Skeletal muscle satellite cell (primary cell): ENCODE data around the gene BRICD5.

ENCODE experiments used
- H3K27me3 ChIP-seq: 2 replicates; pipeline ENCODE4 v1.7.0; 2013; ENCODE audit warnings: low read length; ENCODE audit not compliant: control insufficient read depth, insufficient read depth
- H3K36me3 ChIP-seq: 2 replicates; pipeline ENCODE4 v1.7.0; 2013; ENCODE audit warnings: mild to moderate bottlenecking, control low read depth, low read length; ENCODE audit not compliant: insufficient read depth
- H3K4me1 ChIP-seq: 2 replicates; pipeline ENCODE4 v1.7.0; 2013; ENCODE audit warnings: low read length; ENCODE audit not compliant: control insufficient read depth, insufficient read depth
- H3K4me2 ChIP-seq: 2 replicates; pipeline ENCODE4 v1.7.0; 2013; ENCODE audit warnings: mild to moderate bottlenecking, low read length
- H3K4me3 ChIP-seq: 2 replicates; pipeline ENCODE4 v1.7.0; 2013; ENCODE audit warnings: low read length
- H3K9ac ChIP-seq: 2 replicates; pipeline ENCODE4 v1.7.0; 2013; ENCODE audit warnings: mild to moderate bottlenecking, low read depth, low read length, moderate library complexity
- H3K9me3 ChIP-seq: replicated peaks from 2 replicates; pipeline ENCODE4 v1.7.0; 2013; ENCODE audit warnings: mild to moderate bottlenecking, control low read depth, low read length

BRICD5 gene

DNA sequence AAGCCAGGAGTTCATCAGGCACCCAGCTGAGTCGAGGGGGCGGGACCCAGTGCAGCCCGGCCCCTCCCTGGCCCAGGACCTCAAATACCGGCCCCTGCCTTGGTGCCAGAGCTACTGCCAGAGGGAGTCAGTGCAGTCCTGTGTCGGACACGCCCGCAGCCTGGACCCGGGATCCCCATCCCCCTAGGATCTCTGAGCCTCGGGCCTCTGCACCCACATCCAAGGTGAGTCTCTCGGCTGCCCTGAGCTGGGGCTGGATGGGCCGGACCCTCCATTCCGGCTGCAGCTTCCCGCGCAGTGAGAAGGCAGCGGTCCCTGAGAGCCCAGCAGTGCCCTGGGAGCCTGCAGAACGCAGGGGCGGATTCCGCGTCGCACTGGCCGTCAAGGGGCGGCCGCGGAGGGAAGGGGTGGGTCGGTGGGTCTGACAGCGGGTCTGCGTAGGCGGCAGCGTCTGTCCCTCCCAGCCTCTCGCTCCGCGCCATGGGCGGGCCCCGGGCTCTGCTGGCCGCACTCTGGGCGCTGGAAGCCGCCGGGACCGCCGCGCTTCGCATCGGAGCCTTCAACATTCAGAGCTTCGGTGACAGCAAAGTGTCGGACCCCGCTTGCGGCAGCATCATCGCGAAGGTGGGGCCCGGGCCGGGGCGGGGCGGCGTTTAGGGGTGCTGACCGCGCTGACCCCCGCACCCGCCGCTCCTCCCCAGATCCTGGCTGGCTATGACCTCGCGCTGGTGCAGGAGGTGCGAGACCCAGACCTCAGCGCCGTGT, 25.9 kb upstream of the BRICD5 start, which contains the start of gene DNASE1L2:
TSS of gene DNASE1L2 (plus strand) at position 108 of the 765 bp plus-strand sequence. CDS start at position 481, 373 bp downstream.
- no peak within 1 kb of the TSS for H3K4me3 ChIP-seq
- H3K27me3 ChIP-seq = no peaks in the 10 kb centered on the region
- H3K36me3 ChIP-seq = peaks cover 53% of the 10 kb centered on the region
- H3K9ac ChIP-seq = no peak within 1 kb of the TSS
- peak within 1 kb of the TSS; percentile 23 for H3K4me2 ChIP-seq
- peaks cover 27% of the 10 kb centered on the region for H3K4me1 ChIP-seq
- no peaks in the 10 kb centered on the region for H3K9me3 ChIP-seq

DNA sequence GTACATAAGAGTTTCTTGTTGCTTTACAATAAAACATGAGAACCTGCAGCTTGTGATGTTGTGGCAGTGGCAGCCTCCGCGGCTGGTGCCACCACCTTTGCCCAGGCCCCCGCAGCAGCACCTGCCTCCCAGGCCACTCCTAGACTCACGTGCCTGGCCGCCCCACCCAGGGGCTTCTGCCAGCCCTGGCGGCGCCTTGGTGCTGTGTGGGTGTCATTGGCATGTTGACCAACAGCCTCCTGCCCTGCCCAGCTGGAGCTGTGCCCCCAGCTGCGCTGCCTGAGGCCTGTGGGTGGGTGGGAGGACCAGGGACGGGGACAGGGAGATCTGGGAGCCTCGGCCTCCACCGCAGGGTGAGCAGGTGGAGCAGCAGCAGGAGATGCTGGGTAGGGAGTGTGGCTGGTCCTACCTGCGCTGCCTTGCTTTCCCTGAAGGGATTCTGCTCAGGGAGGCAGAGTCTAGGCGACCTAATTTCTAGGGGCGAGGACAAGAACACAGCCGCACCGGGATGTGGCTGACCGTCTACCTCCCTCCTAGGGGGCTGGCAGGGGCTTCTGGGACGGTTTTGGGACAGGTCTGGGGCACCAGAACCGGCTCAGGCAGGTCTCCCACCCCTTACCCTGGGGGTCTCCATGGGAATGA, 25.2 kb upstream of the BRICD5 start:
- H3K36me3 ChIP-seq = peaks cover 54% of the 10 kb centered on the region
- H3K4me2 ChIP-seq = peak overlapping the region; percentile 7
- H3K9me3 ChIP-seq = no peaks in the 10 kb centered on the region
- H3K9ac ChIP-seq = no peak overlapping the region
- no peak overlapping the region for H3K4me3 ChIP-seq
- H3K27me3 ChIP-seq = no peaks in the 10 kb centered on the region
- peaks cover 33% of the 10 kb centered on the region for H3K4me1 ChIP-seq

DNA sequence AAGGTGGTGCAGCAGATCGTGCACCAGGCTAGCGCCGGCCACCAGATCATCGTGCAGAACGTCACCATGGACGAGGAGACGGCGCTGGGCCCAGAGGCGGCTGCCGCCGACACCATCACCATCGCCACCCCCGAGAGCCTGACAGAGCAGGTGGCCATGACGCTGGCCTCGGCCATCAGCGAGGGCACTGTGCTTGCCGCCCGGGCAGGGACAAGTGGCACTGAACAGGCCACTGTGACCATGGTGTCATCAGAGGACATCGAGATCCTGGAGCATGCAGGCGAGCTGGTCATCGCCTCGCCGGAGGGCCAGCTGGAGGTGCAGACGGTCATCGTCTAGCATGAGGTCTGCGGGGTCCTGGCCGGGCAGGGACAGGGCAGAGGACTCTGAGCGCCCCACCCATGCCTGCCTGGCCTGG, 24.6 kb upstream of the BRICD5 start:
- H3K4me2 ChIP-seq = no peak overlapping the region
- H3K36me3 ChIP-seq = peaks cover 59% of the 10 kb centered on the region
- peaks cover 37% of the 10 kb centered on the region for H3K4me1 ChIP-seq

DNA sequence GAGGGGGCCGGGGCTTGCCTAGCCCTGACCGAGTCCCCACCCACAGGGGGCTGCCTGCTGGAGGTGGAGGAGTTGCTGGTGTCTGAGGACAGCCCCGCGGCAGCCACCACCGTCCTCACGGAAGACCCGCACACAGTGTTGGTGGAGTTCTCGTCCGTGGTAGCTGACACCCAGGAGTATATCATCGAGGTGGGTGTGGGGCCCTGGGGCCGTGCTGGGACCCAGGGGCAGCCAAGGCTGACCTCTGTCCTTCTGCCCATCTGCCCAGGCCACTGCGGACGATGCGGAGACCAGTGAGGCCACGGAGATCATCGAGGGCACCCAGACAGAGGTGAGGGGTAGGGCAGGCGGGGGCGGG, 24.1 kb upstream of the BRICD5 start:
- Histone ChIP-seq H3K36me3 (peaks cover 62% of the 10 kb centered on the region), H3K27me3 (no peaks in the 10 kb centered on the region), H3K9ac (no peak overlapping the region), H3K4me2 (no peak overlapping the region), H3K4me1 (peaks cover 37% of the 10 kb centered on the region), H3K4me3 (no peak overlapping the region), H3K9me3 (no peaks in the 10 kb centered on the region)

More for the DNA sequence above, 24.6 kb upstream of the BRICD5 start:
- Histone ChIP-seq H3K4me3 (no peak overlapping the region), H3K9me3 (no peaks in the 10 kb centered on the region), H3K27me3 (no peaks in the 10 kb centered on the region), H3K9ac (no peak overlapping the region)

DNA sequence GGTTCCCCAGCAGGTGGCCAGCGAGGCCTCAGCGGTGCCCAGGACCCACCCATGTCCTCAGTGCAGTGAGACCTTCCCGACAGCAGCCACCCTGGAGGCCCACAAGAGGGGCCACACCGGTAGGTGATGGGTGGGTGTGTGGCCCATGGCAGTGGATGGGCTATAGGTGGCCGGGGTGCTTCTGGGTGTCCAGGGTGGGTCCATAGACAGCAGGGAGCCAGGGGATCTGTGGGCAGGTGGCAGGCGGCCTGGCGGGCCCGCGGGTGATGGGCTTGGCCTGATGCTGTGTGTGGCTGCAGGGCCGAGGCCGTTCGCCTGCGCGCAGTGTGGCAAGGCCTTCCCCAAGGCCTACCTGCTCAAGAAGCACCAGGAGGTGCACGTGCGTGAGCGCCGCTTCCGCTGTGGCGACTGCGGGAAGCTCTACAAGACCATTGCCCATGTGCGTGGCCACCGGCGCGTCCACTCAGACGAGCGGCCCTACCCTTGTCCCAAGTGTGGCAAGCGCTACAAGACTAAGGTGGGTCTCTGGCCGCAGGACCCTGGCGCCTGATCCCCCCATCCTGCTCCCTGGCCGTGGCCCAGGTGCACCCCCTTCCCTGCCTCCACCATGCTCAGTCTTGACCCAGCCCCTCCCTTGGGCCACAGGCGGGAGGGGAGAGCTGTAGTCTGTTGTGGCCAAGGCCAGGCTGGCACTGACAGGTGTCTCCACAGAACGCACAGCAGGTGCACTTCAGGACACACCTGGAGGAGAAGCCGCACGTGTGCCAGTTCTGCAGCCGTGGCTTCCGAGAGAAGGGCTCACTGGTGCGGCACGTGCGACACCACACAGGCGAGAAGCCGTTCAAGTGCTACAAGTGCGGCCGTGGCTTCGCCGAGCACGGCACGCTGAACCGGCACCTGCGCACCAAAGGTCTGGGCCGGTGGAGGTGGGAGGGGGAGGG, 23.5 kb upstream of the BRICD5 start:
- Histone ChIP-seq H3K36me3 (peaks cover 66% of the 10 kb centered on the region), H3K9ac (no peak overlapping the region), H3K4me3 (no peak overlapping the region), H3K4me1 (peaks cover 36% of the 10 kb centered on the region), H3K27me3 (no peaks in the 10 kb centered on the region), H3K4me2 (no peak overlapping the region), H3K9me3 (no peaks in the 10 kb centered on the region)

DNA sequence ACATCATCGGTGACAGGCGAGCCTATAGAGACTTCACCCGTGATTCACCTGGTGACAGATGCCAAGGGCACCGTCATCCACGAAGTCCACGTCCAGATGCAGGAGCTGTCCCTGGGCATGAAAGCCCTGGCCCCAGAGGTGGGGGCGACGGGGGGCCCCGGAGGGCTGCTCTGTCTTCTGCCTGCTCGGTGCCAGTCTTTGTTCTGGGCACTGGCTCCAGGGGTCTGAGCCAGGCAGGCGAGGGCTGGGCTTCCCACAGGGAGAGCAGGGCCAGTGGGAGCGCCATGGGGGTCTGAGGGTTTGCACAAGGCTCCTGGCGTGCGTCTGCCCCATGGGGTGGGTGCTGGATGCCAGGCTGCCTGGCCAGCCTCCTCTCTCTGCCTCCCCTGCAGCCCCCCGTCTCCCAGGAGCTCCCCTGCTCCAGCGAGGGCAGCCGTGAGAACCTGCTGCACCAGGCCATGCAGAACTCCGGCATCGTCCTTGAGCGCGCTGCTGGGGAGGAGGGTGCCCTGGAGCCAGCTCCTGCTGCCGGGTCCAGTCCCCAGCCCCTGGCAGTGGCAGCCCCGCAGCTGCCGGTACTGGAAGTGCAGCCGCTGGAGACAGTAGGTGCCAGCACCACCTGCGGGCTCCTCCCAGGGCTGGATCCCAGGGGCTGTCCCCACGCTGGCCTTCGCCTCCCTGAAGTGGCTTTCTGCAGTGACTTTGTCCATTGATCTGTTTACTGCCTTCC, 22.5 kb upstream of the BRICD5 start:
- Histone ChIP-seq H3K9ac (no peak overlapping the region), H3K4me2 (no peak overlapping the region), H3K9me3 (no peaks in the 10 kb centered on the region), H3K36me3 (peaks cover 65% of the 10 kb centered on the region), H3K27me3 (no peaks in the 10 kb centered on the region), H3K4me1 (peaks cover 35% of the 10 kb centered on the region), H3K4me3 (no peak overlapping the region)

DNA sequence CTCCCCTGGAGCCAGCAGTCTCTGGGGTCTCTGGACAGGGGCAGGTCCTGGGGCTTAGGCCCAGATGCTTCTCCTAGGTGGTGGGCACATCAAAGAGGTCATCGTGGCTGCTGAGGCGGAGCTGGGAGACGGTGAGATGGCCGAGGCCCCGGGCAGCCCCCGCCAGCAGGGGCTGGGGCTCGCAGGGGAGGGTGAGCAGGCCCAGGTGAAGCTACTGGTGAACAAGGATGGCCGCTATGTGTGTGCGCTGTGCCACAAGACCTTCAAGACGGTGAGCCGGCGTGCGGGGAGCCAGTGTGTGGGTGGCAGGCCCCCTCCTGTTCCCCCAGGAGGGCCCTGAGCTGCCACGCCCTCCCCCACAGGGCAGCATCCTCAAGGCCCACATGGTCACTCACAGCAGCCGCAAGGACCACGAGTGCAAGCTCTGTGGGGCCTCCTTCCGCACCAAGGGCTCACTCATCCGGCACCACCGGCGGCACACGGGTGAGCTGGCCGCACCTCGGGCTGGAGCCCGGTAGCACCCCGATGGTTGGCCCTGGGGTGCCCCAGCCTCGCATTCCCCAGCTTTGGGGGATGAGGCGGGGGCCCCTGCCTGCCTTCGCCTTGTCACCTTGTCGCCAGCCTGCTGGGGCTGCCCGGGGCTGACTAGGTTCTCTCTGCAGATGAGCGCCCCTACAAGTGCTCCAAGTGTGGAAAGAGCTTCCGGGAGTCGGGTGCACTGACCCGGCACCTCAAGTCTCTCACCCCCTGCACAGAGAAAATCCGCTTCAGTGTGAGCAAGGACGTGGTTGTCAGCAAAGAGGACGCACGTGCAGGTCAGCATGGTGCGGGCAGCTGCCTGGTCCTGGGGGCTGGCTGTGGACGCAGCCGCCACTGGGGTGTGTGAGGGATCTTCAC, 21.7 kb upstream of the BRICD5 start:
- Histone ChIP-seq H3K9me3 (no peaks in the 10 kb centered on the region), H3K27me3 (no peaks in the 10 kb centered on the region), H3K4me1 (peaks cover 35% of the 10 kb centered on the region), H3K36me3 (peaks cover 65% of the 10 kb centered on the region), H3K4me3 (no peak overlapping the region), H3K4me2 (no peak overlapping the region), H3K9ac (no peak overlapping the region)

DNA sequence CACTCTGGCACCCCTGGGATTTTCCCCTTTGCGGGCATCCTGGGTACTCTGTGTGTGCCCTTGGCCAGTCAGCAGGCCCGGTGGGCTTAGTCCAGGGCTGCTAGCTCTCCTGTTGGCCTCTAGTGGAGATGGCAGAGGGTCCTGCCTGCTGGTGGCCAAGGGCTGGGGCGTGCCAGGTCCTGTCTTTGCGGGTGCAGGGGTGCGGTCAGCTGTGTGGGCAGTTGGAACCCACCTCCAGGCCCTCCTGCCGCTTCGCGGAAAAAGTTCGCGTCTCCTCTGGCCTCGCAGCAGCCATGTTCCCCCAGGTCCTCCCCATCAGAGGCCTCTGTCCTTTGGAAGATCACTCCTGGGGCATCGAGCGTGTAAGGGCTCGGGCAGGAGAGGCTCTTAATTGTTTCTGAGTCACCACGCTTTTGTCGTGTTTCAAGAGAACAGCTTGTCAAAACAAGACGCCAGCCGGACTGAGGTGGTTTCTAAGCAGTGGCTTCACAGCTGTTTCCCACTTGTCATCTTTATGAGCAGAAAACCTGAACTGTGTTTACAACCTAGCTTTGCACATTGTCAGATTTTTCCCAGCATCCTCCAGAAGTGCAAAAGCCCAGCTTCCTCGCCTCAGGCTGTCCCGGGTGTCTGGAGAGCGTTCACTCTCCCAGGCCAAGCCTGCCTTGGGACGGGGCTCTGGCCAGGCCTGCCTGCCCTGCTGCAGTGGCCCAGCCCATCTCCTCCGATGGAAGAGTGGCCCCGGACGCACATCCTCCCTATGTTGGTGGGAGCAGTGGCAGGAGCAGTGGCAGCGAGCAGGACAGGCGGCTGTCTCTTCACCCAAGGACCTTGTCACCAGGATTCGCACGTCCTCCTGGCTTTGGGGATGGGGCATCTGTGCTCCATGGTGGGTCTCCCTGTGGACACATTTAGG, 20.6 kb upstream of the BRICD5 start:
- Histone ChIP-seq H3K4me1 (peaks cover 33% of the 10 kb centered on the region), H3K9me3 (no peaks in the 10 kb centered on the region), H3K27me3 (no peaks in the 10 kb centered on the region), H3K36me3 (peaks cover 65% of the 10 kb centered on the region), H3K4me2 (no peak overlapping the region), H3K4me3 (no peak overlapping the region), H3K9ac (peak overlapping the region; percentile 52)

DNA sequence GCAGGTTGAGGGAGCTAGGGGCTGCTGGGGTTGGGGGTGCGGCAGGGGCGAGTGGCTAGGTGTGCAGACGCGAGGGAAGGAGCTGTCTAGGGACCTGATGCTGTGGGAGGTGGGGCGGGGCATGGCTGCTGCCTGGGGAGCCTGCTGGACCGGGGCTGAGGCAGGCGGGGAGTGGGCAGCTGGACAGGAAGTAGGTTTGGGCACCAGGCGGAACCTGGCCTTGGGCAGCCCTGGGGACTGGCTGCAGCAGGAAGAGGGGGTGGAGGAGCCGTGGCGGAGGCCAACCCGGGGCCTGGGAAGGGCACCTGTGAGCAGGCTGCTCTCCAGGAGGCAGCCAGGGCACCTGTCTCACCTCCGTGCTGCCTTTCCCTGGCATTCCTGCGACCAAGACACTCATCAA, 19.7 kb upstream of the BRICD5 start:
- no peaks in the 10 kb centered on the region for H3K9me3 ChIP-seq
- no peak overlapping the region for H3K4me3 ChIP-seq
- no peak overlapping the region for H3K4me2 ChIP-seq
- H3K4me1 ChIP-seq = peaks cover 29% of the 10 kb centered on the region
- H3K27me3 ChIP-seq = no peaks in the 10 kb centered on the region
- H3K36me3 ChIP-seq = peaks cover 58% of the 10 kb centered on the region
- peak overlapping the region; percentile 52 for H3K9ac ChIP-seq
